ENCODE results near the gene SRSF1. TPM values are rescaled to one million over a fixed set of nuclear protein-coding genes. Genes with fewer than 3 reads are reported as not detected.
"Not testable (repeated sequence)": the region's sequence is repeated elsewhere in the genome, so short reads cannot be mapped to it uniquely, and the experiment has no call there.

The SRSF1 gene
- total RNA-seq, 2 donors from 2014 or later: 173 to 315 TPM

DNA sequence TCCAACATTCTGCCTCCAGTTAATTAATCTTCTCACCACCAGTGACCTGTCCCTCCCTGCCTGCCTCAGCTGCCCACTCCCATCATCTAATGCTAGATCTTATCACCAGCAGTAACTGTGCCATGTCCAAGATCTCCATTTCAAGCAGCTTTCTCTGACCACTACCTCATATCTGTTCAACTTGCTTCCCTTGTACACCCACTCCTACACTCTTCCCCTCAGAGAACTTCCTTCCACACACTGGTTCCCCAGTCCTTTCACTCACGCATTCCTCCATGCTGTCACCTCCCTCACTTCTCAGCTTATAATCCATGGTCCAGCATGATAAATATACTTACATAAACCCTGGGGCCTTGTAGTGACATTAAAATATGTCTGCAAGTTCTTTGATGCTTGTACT, 44.4 kb upstream of the SRSF1 start:
- Histone ChIP-seq H3K36me3 (no peaks in the 10 kb centered on the region), H3K9me3 (no peaks in the 10 kb centered on the region), H3K9ac (ENCODE audit: low read depth in 2 of 2, low read length in 2 of 2) (no peak overlapping the region), H3K27me3 (no peaks in the 10 kb centered on the region), H3K27ac (no peak overlapping the region), H3K4me3 (no peak overlapping the region), H3K4me1 (no peaks in the 10 kb centered on the region)
- intact Hi-C loops (cut with DNase I): no loop called here
- TF ChIP-seq, protein P1, sequence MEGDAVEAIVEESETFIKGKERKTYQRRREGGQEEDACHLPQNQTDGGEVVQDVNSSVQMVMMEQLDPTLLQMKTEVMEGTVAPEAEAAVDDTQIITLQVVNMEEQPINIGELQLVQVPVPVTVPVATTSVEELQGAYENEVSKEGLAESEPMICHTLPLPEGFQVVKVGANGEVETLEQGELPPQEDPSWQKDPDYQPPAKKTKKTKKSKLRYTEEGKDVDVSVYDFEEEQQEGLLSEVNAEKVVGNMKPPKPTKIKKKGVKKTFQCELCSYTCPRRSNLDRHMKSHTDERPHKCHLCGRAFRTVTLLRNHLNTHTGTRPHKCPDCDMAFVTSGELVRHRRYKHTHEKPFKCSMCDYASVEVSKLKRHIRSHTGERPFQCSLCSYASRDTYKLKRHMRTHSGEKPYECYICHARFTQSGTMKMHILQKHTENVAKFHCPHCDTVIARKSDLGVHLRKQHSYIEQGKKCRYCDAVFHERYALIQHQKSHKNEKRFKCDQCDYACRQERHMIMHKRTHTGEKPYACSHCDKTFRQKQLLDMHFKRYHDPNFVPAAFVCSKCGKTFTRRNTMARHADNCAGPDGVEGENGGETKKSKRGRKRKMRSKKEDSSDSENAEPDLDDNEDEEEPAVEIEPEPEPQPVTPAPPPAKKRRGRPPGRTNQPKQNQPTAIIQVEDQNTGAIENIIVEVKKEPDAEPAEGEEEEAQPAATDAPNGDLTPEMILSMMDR (IDR thresholded peaks at IDR 0.05): no peak
- DNase-seq: no peak

DNA sequence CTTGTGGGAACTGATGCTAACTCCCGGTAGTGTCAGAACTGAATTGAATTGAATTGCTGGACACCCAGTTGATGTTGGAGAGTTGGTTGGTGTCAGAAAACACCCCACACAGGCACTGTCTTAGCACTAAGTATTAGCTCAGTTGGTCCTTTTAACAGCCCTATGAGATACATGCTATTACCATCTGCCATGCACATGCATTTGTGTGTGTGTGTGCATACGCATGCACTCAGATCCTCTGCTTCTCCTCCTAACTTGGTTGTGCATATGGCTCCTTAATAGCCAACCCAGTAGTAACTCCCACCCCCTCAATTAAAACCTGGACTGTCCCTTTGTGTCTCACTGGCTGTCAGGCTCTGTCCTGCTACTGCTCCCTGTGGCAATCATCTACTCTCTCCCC, 43.9 kb upstream of the SRSF1 start:
- Histone ChIP-seq H3K27me3 (no peaks in the 10 kb centered on the region), H3K9ac (ENCODE audit: low read depth in 2 of 2, low read length in 2 of 2) (no peak overlapping the region), H3K9me3 (no peaks in the 10 kb centered on the region), H3K27ac (no peak overlapping the region), H3K36me3 (no peaks in the 10 kb centered on the region), H3K4me3 (no peak overlapping the region), H3K4me1 (no peaks in the 10 kb centered on the region)
- DNase-seq: no peak
- intact Hi-C loops (cut with DNase I): no loop called here
- TF ChIP-seq, protein P1 (IDR thresholded peaks at IDR 0.05): no peak

DNA sequence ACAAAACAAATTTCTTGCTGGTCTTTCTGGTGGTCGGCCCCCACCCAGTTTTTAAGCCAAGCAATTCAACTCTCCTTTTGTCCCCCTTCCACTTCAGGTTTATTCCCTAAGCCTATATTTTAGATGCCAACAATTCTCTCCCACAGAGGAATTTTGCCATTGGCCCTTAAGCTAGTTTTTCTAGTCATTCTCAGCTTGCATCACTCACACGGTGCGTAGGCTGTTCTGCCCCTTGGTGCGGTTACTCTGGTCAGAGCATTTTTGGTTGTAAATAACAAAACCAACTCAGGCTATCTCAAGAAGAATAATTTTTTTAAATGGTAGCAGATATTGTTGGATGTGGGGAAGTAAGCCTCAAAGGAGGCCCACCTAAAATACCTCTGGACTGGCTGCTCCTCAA, 42.5 kb upstream of the SRSF1 start:
- Histone ChIP-seq H3K27ac (no peak overlapping the region), H3K4me1 (no peaks in the 10 kb centered on the region), H3K4me3 (no peak overlapping the region), H3K27me3 (no peaks in the 10 kb centered on the region), H3K36me3 (no peaks in the 10 kb centered on the region), H3K9ac (ENCODE audit: low read depth in 2 of 2, low read length in 2 of 2) (no peak overlapping the region), H3K9me3 (no peaks in the 10 kb centered on the region)
- intact Hi-C loops (cut with DNase I): no loop called here
- no peak for DNase-seq
- TF ChIP-seq, protein P1 (IDR thresholded peaks at IDR 0.05): no peak

DNA sequence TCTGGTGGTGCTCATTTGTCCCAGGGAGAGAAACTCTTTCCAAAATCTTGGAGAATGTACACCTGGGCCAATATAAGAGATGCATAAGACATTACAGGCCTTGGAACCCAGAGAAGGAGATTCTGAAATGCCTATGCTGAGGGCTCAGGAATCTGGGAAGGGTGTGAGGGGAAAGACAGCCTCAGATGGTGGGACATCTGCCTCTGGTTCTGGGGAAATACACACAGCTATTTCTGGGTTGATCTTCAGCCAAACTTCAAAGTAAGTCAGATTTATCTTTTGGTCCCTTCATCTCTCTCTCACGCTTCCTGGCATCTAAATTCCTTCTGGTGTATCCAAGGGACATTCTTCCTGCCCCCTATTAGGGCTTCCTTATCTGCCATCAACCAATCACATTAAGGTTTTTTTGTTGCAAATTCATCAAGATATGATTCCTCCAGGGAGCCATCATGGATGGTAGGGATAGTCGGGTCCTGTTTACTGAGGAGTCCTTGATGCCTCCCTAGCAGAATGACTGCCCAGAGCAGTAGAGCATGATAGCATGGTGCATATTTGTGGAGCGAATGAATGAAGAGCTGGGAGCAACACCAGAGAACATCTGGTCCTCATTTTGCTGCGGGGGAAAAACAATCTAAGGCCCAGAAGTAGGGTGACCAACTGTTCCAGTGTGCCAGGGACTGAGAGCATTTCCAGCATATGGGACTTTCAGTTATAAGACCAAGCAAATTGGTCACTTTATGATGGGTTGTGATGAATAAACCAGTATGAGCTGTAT, 40.5 kb upstream of the SRSF1 start:
- TF ChIP-seq, protein P1 (IDR thresholded peaks at IDR 0.05): no peak

DNA sequence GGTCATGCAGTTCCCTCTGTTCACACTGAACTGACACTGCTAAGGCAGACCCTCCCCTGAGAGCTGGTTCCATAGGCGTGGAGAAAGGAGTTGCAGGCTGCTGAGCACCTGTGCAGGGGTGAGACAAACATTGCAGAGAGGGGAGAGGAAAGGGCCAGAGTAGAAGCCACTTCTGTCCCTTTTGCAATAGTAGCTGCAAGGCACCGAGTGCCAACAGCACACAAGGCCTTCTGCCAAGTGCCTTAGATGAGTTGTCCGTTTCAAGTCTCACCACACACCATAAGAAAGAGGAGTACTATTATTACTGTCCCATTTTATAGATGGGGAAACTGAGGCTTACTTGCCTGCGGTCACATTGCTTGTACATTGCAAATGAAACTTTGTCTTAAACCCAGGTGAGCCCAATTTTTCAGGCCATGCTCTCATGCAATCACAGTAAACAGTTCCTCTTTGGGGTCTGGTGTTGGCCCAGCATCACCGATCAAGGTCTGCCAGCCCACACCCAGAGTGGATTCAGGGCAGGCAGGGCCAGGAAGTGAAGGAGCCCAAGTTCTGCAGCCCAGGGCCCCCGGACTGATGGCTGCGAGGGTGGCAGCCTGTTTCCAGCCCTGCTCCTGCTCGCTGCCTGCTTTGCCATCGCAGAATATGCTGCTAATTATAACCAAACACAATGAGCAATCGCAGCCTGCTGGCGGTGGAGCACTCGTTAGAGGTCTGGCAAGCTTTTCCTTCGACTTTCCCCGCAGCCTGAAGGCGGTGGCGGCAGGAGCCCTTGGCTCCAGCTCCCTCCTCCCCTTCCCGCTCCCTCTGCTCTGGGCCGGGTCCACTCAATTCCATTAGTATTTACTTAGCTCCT, 39.4 kb upstream of the SRSF1 start:
- Histone ChIP-seq H3K9ac (ENCODE audit: low read depth in 2 of 2, low read length in 2 of 2) (no peak overlapping the region), H3K27me3 (no peaks in the 10 kb centered on the region), H3K27ac (no peak overlapping the region), H3K36me3 (no peaks in the 10 kb centered on the region), H3K4me3 (no peak overlapping the region), H3K9me3 (no peaks in the 10 kb centered on the region), H3K4me1 (no peaks in the 10 kb centered on the region)
- no peak for DNase-seq
- TF ChIP-seq, protein P1 (IDR thresholded peaks at IDR 0.05): no peak
- intact Hi-C loops (cut with DNase I): no loop called here

More for the DNA sequence above, 40.5 kb upstream of the SRSF1 start:
- no peaks in the 10 kb centered on the region for H3K27me3 ChIP-seq
- no peaks in the 10 kb centered on the region for H3K36me3 ChIP-seq
- H3K4me3 ChIP-seq: no peak overlapping the region
- no peak overlapping the region for H3K9ac ChIP-seq (ENCODE audit: low read depth in 2 of 2, low read length in 2 of 2)
- H3K9me3 ChIP-seq: no peaks in the 10 kb centered on the region
- H3K27ac ChIP-seq: no peak overlapping the region
- H3K4me1 ChIP-seq: no peaks in the 10 kb centered on the region
- intact Hi-C loops (cut with DNase I): no loop called here
- DNase-seq: no peak

DNA sequence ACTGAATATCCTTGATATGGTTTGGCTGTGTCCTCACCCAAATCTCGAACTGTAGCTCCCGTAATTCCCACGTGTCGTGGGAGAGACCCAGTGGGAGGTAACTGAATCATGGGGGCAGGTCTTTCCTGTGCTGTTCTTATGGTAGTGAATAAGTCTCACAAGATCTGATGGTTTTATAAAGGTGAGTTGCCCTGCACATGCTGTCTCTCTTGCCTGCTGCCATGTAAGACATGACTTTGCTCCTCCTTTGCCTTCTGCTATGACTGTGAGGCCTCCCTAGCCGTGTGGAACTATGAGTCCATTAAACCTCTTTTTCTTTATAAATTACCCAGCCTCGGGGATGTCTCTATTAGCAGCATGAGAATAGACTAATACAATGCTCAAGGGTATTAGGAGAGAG, 37.2 kb upstream of the SRSF1 start:
- H3K9me3 ChIP-seq; H3K4me3 ChIP-seq; H3K27me3 ChIP-seq; H3K27ac ChIP-seq; H3K4me1 ChIP-seq; H3K36me3 ChIP-seq; DNase-seq; intact Hi-C loops (cut with DNase I); H3K9ac ChIP-seq (ENCODE audit: low read depth in 2 of 2, low read length in 2 of 2): not testable (repeated sequence)

All from colonic mucosa (tissue), 4 donors.